IPS DF 6.9 (cell line): ENCODE results near the gene TIMM17B.
A peak's percentile ranks its signal among the peaks of the same experiment; 100 is the strongest.

Experiments
- DNase-seq: peaks from one replicate; pipeline ENCODE4 v3.0.0-alpha.2; 2013; ENCODE audit warnings: low read depth, low spot score
- H3K27ac ChIP-seq: one replicate; pipeline ENCODE4 v1.5.1; 2013; ENCODE audit warnings: low read length, control low read depth
- H3K27me3 ChIP-seq: 2 replicates; pipeline ENCODE4 v1.6.1; 2013; ENCODE audit warnings: mild to moderate bottlenecking, low read length; ENCODE audit not compliant: control insufficient read depth, insufficient read depth
- H3K36me3 ChIP-seq: 2 replicates; pipeline ENCODE4 v1.6.1; 2013; ENCODE audit warnings: low read length; ENCODE audit not compliant: control insufficient read depth, insufficient read depth
- H3K4me1 ChIP-seq: 2 replicates; pipeline ENCODE4 v1.6.1; 2013; ENCODE audit warnings: low read length; ENCODE audit not compliant: control insufficient read depth, insufficient read depth
- H3K4me3 ChIP-seq: 2 replicates; pipeline ENCODE4 v1.5.1; 2013; ENCODE audit warnings: mild to moderate bottlenecking, low read length
- H3K9me3 ChIP-seq: 2 replicates; pipeline ENCODE4 v1.6.1; 2013; ENCODE audit warnings: low read length, inconsistent platforms; ENCODE audit not compliant: control insufficient read depth, insufficient read depth
- WGBS: extraction: QIAGEN DNeasy Blood & Tissue Kit; methylation state at CpG from one replicate; pipeline ENCODE4 v1.1.7; 2013; ENCODE audit warnings: mixed read lengths, missing lambda C conversion rate; ENCODE audit not compliant: insufficient read length, insufficient coverage; 5-methylcytosine and 5-hydroxymethylcytosine counted together

TIMM17B gene

GRCh38 chrX:48905090-48905790, 7.7 kb upstream of the TIMM17B start:
- no peaks in the 10 kb centered on the region for H3K4me1 ChIP-seq
- H3K36me3 ChIP-seq, result peaks cover 9% of the 10 kb centered on the region; the same call in 1 of the 2 replicates
- no peaks in the 10 kb centered on the region for H3K27me3 ChIP-seq
- H3K27ac ChIP-seq, result no peak overlapping the region
- H3K9me3 ChIP-seq, result no peaks in the 10 kb centered on the region
- H3K4me3 ChIP-seq, result no peak overlapping the region
- WGBS, result no CpG with 5 or more reads among the region's 20 CpGs
- no peak for DNase-seq

DNA sequence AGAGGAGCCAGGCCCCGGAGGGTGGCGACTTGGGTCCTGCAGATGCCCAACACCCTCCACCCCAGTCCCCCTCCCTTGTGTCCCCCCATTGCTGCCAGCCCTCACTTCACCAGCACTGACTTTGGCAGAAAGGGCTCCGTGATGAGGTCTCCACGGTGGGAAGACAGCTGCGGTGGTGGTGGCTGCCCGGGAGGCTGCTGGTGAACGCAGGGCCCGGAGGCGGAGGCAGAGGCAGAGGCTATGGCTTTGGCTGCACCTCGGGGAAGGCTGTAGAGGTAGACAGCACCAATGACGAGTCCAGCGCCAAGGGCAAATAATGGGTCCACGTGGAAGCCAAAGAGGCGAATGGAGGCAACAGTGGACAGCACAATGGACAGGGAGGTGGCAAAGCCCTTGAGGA, 7.1 kb upstream of the TIMM17B start:
- Histone ChIP-seq H3K4me3 (no peak overlapping the region), H3K4me1 (no peaks in the 10 kb centered on the region), H3K9me3 (no peaks in the 10 kb centered on the region), H3K27me3 (no peaks in the 10 kb centered on the region), H3K27ac (no peak overlapping the region), H3K36me3 (peaks cover 9% of the 10 kb centered on the region; the same call in 1 of the 2 replicates)
- DNase-seq, result no peak
- no CpG with 5 or more reads among the region's 14 CpGs for WGBS

GRCh38 chrX:48904180-48904579, 6.6 kb upstream of the TIMM17B start:
- H3K4me1 ChIP-seq, result no peaks in the 10 kb centered on the region
- H3K9me3 ChIP-seq, result no peaks in the 10 kb centered on the region
- WGBS, result no CpG with 5 or more reads among the region's 8 CpGs
- H3K4me3 ChIP-seq, result no peak overlapping the region
- no peaks in the 10 kb centered on the region for H3K27me3 ChIP-seq
- H3K36me3 ChIP-seq, result peaks cover 9% of the 10 kb centered on the region; the same call in 1 of the 2 replicates
- H3K27ac ChIP-seq, result no peak overlapping the region
- no peak for DNase-seq

DNA sequence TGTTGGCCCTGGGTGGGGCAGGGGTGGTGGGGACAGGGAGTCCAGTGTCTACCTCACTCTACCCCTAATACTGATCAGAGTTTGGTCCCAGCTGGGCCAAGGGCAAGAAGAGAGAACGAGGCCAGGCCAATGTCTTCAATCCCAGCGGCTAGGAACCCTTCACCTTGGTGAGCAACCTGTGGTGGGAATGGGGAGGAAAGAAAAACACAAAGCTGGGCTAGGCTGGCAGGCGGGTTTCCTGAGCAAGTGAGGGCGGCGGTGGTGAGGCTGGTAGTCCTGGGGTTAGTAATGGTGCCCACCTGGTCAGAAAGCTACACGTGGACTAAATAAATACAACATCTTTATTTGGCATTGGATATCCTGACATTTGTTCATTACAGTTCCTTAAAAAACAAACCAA, 5.7 kb upstream of the TIMM17B start:
- H3K27me3 ChIP-seq, result no peaks in the 10 kb centered on the region
- no peak overlapping the region for H3K27ac ChIP-seq
- no peak overlapping the region for H3K4me3 ChIP-seq
- H3K4me1 ChIP-seq, result no peaks in the 10 kb centered on the region; the same call in 1 of the 2 replicates
- no peaks in the 10 kb centered on the region for H3K9me3 ChIP-seq
- WGBS, result no CpG with 5 or more reads among the region's 6 CpGs
- no peak for DNase-seq
- H3K36me3 ChIP-seq, result peaks cover 9% of the 10 kb centered on the region; the same call in 1 of the 2 replicates

DNA sequence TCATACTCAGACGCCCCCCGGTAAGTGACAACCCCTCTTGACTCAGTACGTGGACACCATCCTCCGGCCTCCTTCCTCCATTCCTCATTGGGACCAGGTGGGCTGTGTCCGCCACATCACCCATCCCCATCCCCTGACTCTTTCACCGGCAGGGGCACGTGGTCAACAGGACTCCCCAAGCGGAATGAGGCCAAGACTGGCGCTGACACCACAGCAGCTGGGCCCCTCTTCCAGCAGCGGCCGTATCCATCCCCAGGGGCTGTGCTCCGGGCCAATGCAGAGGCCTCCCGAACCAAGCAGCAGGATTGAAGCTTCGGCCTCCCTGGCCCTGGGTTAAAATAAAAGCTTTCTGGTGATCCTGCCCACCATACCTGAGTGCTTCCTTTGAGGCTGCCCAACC, 5.2 kb upstream of the TIMM17B start:
- Histone ChIP-seq H3K4me1 (no peaks in the 10 kb centered on the region; the same call in 1 of the 2 replicates), H3K27ac (no peak overlapping the region), H3K36me3 (peaks cover 9% of the 10 kb centered on the region; the same call in 1 of the 2 replicates), H3K9me3 (no peaks in the 10 kb centered on the region), H3K4me3 (no peak overlapping the region), H3K27me3 (no peaks in the 10 kb centered on the region)
- no peak for DNase-seq
- WGBS, result no CpG with 5 or more reads among the region's 14 CpGs

GRCh38 chrX:48902135-48902534, 4.6 kb upstream of the TIMM17B start:
- Histone ChIP-seq H3K9me3 (no peaks in the 10 kb centered on the region), H3K36me3 (peaks cover 9% of the 10 kb centered on the region; the same call in 1 of the 2 replicates), H3K27me3 (no peaks in the 10 kb centered on the region), H3K27ac (no peak overlapping the region), H3K4me1 (no peaks in the 10 kb centered on the region; the same call in 1 of the 2 replicates), H3K4me3 (no peak overlapping the region)
- no CpG with 5 or more reads among the region's 20 CpGs for WGBS
- DNase-seq, result no peak

DNA sequence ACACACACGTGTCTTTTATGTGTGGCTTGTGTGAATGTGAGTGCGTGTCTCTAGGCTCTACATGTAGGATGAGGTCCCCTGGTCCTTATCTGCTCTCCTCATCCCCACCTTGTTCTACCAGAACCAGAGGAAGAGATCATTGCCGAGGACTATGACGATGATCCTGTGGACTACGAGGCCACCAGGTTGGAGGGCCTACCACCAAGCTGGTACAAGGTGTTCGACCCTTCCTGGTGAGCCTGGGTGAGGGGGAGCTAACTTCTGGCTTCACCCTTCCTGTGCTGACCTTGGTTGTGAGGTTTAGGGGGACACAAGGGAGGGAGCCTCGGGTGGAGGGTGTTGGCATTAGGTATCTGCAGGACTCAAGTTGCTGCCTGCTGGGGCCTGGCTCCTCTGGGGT, 3.5 kb upstream of the TIMM17B start:
- no CpG with 5 or more reads among the region's 7 CpGs for WGBS
- Histone ChIP-seq H3K4me1 (no peaks in the 10 kb centered on the region; the same call in 1 of the 2 replicates), H3K36me3 (peaks cover 9% of the 10 kb centered on the region; the same call in 1 of the 2 replicates), H3K27me3 (no peaks in the 10 kb centered on the region), H3K27ac (no peak overlapping the region), H3K9me3 (no peaks in the 10 kb centered on the region), H3K4me3 (no peak overlapping the region)
- no peak for DNase-seq

DNA sequence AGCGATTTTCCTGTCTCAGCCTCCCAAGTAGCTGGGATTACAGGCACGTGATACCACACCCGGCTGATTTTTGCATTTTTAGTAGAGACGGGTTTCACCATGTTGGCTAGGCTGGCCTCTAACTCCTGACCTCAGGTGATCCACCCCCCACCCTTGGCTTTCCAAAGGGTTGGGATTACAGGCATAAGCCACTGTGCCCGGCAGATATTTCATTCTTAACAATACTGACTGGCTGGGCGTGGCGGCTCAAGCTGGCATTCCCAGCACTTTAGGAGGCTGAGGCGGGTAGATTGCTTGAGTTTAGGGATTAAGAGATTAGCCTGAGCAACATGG, 1.5 kb upstream of the TIMM17B start:
- H3K4me1 ChIP-seq, result no peaks in the 10 kb centered on the region; the same call in 1 of the 2 replicates
- no peak for DNase-seq
- no CpG with 5 or more reads among the region's 8 CpGs for whole genome bisulfite sequencing
- no peaks in the 10 kb centered on the region for H3K9me3 ChIP-seq
- H3K27me3 ChIP-seq, result no peaks in the 10 kb centered on the region
- no peak overlapping the region for H3K27ac ChIP-seq
- H3K4me3 ChIP-seq, result no peak overlapping the region
- peaks cover 9% of the 10 kb centered on the region; the same call in 1 of the 2 replicates for H3K36me3 ChIP-seq

- H3K27me3 ChIP-seq, result no peaks in the 10 kb centered on the region
- no peak for DNase-seq
- no peak overlapping the region for H3K27ac ChIP-seq
- H3K4me3 ChIP-seq, result peak overlapping the region; percentile 95; the same call in 1 of the 2 replicates
- no peaks in the 10 kb centered on the region for H3K9me3 ChIP-seq
- H3K4me1 ChIP-seq, result no peaks in the 10 kb centered on the region; the same call in 1 of the 2 replicates
- H3K36me3 ChIP-seq, result peaks cover 3% of the 10 kb centered on the region; the same call in 1 of the 2 replicates
- WGBS, result no CpG with 5 or more reads among the region's 38 CpGs
Observed at GRCh38 chrX:48897157-48897624, 377 bp downstream of the TIMM17B start.

DNA sequence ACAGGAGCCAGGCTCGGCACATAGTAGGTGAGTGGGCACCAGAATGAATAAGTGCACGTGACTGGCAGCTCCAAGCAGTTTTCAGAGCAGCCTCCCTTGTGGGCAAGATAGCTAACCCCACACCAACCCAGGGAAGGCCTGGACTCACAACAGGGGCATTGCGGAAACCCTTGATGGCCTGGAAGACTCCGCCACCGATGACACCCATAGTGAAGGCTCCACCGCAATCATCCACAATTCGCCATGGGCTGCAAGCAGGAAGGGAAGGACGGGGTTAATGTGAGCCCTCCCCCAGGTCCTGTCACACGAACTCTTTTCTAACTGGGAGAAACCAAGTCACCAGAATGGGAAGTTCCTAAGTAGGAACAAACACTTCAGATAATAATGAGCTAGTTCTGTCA, 957 bp downstream of the TIMM17B start:
- H3K4me1 ChIP-seq, result no peaks in the 10 kb centered on the region; the same call in 1 of the 2 replicates
- H3K9me3 ChIP-seq, result no peaks in the 10 kb centered on the region
- H3K4me3 ChIP-seq, result peak overlapping the region; percentile 95; the same call in 1 of the 2 replicates
- H3K27me3 ChIP-seq, result no peaks in the 10 kb centered on the region
- no CpG with 5 or more reads among the region's 9 CpGs for WGBS
- H3K36me3 ChIP-seq, result peaks cover 2% of the 10 kb centered on the region; the same call in 1 of the 2 replicates
- H3K27ac ChIP-seq, result no peak overlapping the region
- DNase-seq, result no peak
